HepG2 (cell line): ENCODE data around the gene TRAK1. TPM values are rescaled to one million over a fixed set of nuclear protein-coding genes. Genes with fewer than 3 reads are reported as not detected.

Experiments used
- AHDC1 ChIP-seq: sonication (generic); formaldehyde crosslinking; IDR thresholded peaks from 2 replicates; pipeline ENCODE4 v1.5.1; 2020; ENCODE audit warnings: mild to moderate bottlenecking, missing genetic modification reagents, borderline replicate concordance
- ARHGAP35 ChIP-seq: sonication (generic); formaldehyde crosslinking; IDR thresholded peaks from 2 replicates; pipeline ENCODE4 v1.9.0; 2022; ENCODE audit warnings: mild to moderate bottlenecking, inconsistent platforms, moderate library complexity, missing genetic modification reagents, borderline replicate concordance
- BORCS8-MEF2B ChIP-seq: sonication (generic); formaldehyde crosslinking; IDR thresholded peaks from 2 replicates; pipeline ENCODE4 v1.8.0; 2022; ENCODE audit warnings: mild to moderate bottlenecking, missing genetic modification reagents
- CAMTA2 ChIP-seq: sonication (generic); formaldehyde crosslinking; IDR thresholded peaks from 2 replicates; pipeline ENCODE4 v1.4.0; 2020; ENCODE audit warnings: mild to moderate bottlenecking, missing genetic modification reagents, borderline replicate concordance
- CBX5 ChIP-seq: sonication (generic); formaldehyde crosslinking; IDR thresholded peaks from 2 replicates; pipeline ENCODE4 v1.4.0; 2020; ENCODE audit warnings: missing genetic modification reagents, borderline replicate concordance
- DRAP1 ChIP-seq: IDR thresholded peaks from 2 replicates; pipeline ENCODE4 v1.6.1; 2016; ENCODE audit warnings: missing genetic modification reagents, missing compliant biosample characterization
- HNF4A ChIP-seq: sonication (generic); formaldehyde crosslinking; IDR thresholded peaks from 2 replicates; pipeline ENCODE4 v1.4.0; 2020; ENCODE audit warnings: missing genetic modification reagents
- HOMEZ ChIP-seq: IDR thresholded peaks from 2 replicates; pipeline ENCODE4 v1.6.1; 2016; ENCODE audit warnings: low read depth
- HOXA7 ChIP-seq: sonication (generic); formaldehyde crosslinking; IDR thresholded peaks from 2 replicates; pipeline ENCODE4 v1.8.1; 2022; ENCODE audit warnings: mild to moderate bottlenecking, missing genetic modification reagents, moderate library complexity
- NBN ChIP-seq: fragments of 450-650 bp; conservative IDR thresholded peaks from 2 replicates; pipeline ENCODE4 v1.6.1; 2017
- RARA ChIP-seq: IDR thresholded peaks from 2 replicates; pipeline ENCODE4 v1.6.1; 2016; ENCODE audit warnings: missing genetic modification reagents, missing compliant biosample characterization
- RBM22 ChIP-seq: fragments of 200-400 bp; formaldehyde crosslinking; optimal IDR thresholded peaks from 2 replicates; pipeline ENCODE3; 2017; ENCODE audit warnings: mild to moderate bottlenecking, low read length, moderate library complexity
- SP1 ChIP-seq, 2 experiments: fragments of 450-650 bp in 1 of 2; sonication (generic) in 1 of 2; formaldehyde crosslinking in 1 of 2; IDR thresholded peaks; 2 replicates each; pipeline versions ENCODE4 v1.4.0 to v1.6.1; 2016 to 2020; ENCODE audit warnings: missing genetic modification reagents in 1 of 2
- ZMAT5 ChIP-seq: sonication (generic); formaldehyde crosslinking; IDR thresholded peaks from 2 replicates; pipeline ENCODE4 v1.5.0; 2020; ENCODE audit warnings: mild to moderate bottlenecking, low read depth, missing genetic modification reagents, borderline replicate concordance
- ZNF180 ChIP-seq: sonication (generic); formaldehyde crosslinking; IDR thresholded peaks from 2 replicates; pipeline ENCODE4 v1.4.0; 2020; ENCODE audit warnings: low read depth, missing genetic modification reagents, borderline replicate concordance
- ZNF205 ChIP-seq: IDR thresholded peaks from 2 replicates; pipeline ENCODE4 v1.6.1; 2018; ENCODE audit warnings: missing biosample characterization, missing genetic modification reagents
- ZNF44 ChIP-seq: sonication (generic); formaldehyde crosslinking; IDR thresholded peaks from 2 replicates; pipeline ENCODE4 v1.5.1; 2020; ENCODE audit warnings: mild to moderate bottlenecking, missing genetic modification reagents
- ZNF460 ChIP-seq: sonication (generic); formaldehyde crosslinking; IDR thresholded peaks from 2 replicates; pipeline ENCODE4 v1.5.1; 2020; ENCODE audit warnings: missing genetic modification reagents, mild to moderate bottlenecking, borderline replicate concordance
- ZNF512B ChIP-seq: sonication (generic); formaldehyde crosslinking; IDR thresholded peaks from 2 replicates; pipeline ENCODE4 v1.5.1; 2020; ENCODE audit warnings: missing genetic modification reagents, mild to moderate bottlenecking, borderline replicate concordance
- ZNF652 ChIP-seq: IDR thresholded peaks from 2 replicates; pipeline ENCODE4 v1.6.1; 2016; ENCODE audit warnings: low read depth, borderline replicate concordance
- polyA plus RNA-seq, 8 experiments: library from polyadenylated mRNA; depleted of rRNA in 3 of 8; stranded (reverse) in 7 of 8; unstranded in 1 of 8; fragments of >200 nt; fragmentation: Illumina TruSeq in 4 of 8; extraction: Trizol in 4 of 8; gene quantifications; 2 replicates each; pipeline versions ENCODE4 v1.2.1 to v1.2.3, GENCODE V29; 2011 to 2016; ENCODE audit warnings: low read depth in 4 of 8, missing spikeins in 1 of 8, mixed read lengths in 1 of 8; ENCODE audit not compliant: insufficient read depth in 1 of 8
- total RNA-seq, 5 experiments: library from RNA; depleted of rRNA; stranded (reverse); fragments of >200 nt; fragmentation: Illumina TruSeq; extraction: Trizol; gene quantifications; 2 replicates each; pipeline ENCODE4 v1.2.3, GENCODE V29; 2016; ENCODE audit warnings: low read depth in 1 of 5

TRAK1 gene
- total and polyA plus RNA-seq, 2 of the 13 experiments (the other 11 are each of a cell fraction or from before 2014, with no cell fraction given) = 20.5 to 46.6 TPM

GRCh38 chr3:42045708-42046243 lies 45.4 kb upstream of the TRAK1 start (continued):
- no peak for TF ChIP-seq ZNF512B (CRISPR knock-in tag)
- no peak for TF ChIP-seq DRAP1 (CRISPR knock-in tag)
- TF ChIP-seq SP1 (IDR thresholded peaks at IDR 0.05) = no peak
- no peak for TF ChIP-seq SP1 (CRISPR knock-in tag; IDR thresholded peaks at IDR 0.05)
- no peak for TF ChIP-seq AHDC1 (CRISPR knock-in tag)
- TF ChIP-seq ZNF460 (CRISPR knock-in tag) = no peak
- TF ChIP-seq CAMTA2 (CRISPR knock-in tag) = no peak
- no peak for TF ChIP-seq BORCS8-MEF2B (CRISPR knock-in tag)
- TF ChIP-seq ZNF180 (CRISPR knock-in tag) = no peak
- no peak for TF ChIP-seq ZNF44 (CRISPR knock-in tag)
- no peak for TF ChIP-seq ZNF205 (CRISPR knock-in tag)
- no peak for TF ChIP-seq HOMEZ (CRISPR knock-in tag)
- no peak for TF ChIP-seq ARHGAP35
- no peak for TF ChIP-seq RBM22
- no peak for TF ChIP-seq HOXA7 (CRISPR knock-in tag)
- TF ChIP-seq CBX5 (CRISPR knock-in tag) = no peak
- no peak for TF ChIP-seq NBN
- no peak for TF ChIP-seq ZMAT5
- no peak for TF ChIP-seq ZNF652
- 0 out of 2 replicates have a peak, but pooled peaks have one; percentile 33 for TF ChIP-seq RARA
- peak; percentile 81 for TF ChIP-seq HNF4A (CRISPR knock-in tag)
